Right kidney (tissue), 1 donor: ENCODE data around the gene PXT1.

Source experiments
- DNase-seq: peaks from one replicate; pipeline ENCODE4 v3.0.0-alpha.2; 2016

PXT1 gene

DNA sequence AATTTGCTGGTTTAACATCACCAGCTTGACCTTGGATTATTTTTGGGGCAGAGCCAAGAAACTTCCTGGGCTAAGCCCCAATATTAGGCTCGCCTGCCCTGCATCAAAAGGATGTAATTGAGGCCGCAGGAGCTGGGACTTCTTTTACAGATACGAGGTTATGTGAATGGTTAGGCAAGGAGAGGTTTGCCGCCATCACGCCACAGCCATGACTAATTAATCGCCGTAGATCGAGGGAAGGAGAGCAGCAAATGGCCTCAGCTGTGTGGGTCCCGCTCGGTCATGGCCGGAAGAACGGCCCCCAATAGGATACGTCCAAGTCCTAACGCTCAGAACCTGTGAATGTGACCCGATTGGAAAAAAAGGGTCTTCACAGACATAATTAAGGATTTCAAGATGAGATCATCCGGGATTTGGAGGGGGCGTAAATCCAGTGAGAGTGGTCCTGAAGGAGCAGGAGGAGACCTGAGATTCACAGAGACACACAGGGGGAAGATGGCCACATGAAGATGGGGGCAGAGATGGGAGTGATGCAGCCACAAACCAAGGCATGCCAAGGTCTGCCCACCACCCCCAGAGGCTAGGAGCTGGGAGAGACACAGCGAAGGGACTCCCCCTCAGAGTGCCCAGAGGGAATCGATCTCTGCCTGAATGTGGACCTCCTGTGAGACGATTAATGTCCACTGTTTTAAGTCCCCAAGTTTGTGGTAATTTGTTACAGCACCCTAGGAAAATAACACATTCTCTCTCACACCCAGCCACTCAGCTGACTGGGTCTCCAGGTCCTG, 96.0 kb downstream of the PXT1 start:
- no peak for DNase-seq

DNA sequence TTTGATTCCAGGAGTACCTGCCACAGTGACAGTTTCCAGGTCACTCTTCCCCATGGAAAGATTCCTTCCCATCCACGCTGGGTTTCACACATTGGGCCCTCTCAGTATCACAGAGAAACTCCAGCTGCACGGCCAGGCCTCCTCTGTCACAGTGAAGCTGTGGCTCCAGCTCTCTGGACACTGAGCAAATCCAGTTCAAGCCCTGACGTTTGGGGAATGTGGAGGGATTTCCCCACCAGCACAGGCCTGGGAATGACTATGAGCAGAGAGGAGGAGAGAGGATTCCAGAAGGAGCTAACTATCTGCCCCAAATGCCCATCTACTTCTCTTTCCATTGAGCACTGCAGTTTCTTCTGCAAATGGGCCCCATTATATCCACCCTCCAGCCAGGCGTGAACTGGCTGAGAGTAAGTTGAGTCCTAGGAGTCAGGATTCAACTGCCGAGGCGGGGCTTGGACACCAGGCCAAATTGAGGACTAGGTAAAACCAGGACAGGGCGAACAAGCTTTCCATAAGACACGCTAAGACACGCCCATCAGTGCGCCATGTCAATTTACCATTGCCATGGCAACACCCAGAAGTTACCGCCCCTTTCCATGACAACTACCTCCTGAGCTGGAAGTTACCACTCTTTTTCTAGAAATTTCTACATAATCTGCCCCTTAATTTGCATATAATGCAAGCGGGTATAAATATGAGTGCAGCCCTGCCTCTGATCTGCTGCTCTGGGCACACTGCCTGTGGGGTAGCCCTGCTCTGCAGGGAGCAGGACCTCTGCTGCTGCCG, 96.8 kb downstream of the PXT1 start:
- DNase-seq, result no peak

DNA sequence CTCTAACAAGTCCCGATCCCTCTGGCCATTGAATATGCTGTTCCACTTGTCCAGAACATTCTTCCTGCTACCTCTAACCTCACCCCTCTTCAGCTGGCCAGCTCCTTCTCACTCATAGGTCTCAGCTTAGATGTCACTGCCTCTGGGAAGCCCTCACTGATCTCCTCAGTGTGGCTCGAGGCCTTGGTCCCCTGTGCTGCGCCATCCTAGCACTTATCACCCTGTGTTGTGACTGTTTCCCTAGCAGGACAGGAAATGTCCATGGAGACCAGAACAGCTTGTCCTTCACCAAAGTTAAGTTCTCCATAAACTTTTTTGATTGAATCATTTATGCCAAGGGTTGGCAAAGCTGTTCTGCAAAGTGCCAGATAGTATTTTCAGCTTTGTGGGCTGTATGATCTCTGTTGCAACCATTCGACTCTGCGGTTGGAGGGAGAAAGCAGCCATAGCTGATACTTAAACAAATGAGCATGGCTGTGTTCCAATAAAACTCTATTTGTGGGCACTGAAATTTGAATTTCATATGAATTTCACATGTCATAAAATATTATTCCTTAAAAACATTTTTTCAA, 99.5 kb downstream of the PXT1 start:
- DNase-seq, result no peak

DNA sequence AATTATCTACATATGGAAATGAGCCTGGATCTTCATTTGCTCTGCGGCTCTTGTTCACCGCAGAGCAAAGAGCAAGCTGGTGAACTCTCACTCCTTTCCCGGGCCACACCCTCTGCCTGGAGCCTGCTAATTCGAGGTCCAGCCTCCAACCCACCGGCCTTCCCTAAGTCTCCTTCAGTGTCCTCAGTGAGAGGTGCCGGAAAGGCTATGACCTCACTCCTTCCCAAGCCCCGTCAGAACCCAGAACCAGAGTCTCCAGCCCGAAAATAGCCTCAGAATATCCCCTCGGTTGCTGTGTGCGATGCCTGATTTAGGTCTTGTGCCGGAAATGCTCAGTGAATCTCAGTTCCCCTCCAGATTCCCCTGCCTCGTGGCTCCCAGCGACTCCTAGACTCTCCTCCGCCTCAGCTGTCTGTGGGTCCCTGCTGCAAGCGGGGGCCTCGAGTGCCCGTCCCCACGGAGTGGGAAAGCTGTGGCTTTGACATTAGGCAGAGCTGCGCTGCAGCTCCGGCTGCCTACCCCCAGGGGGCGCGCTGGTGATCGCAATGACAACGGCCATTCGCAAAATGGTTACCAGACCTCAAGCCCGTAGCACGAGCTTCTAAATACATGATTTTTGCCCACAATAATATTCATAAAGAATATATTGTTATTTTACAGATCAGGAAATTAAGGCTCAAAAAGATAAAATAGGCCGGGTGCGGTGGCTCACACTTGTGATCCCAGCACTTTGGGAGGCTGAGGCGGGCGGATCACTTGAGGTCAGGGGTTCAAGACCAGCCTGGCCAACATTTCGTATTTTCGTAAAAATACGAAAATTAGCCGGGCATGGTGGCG, 101.8 kb downstream of the PXT1 start:
- DNase-seq, result peak; percentile 76
